GM12878 (cell line): ENCODE measurements around the gene ZNF839. TPM values are rescaled to one million over a fixed set of nuclear protein-coding genes. Genes with fewer than 3 reads are reported as not detected.
A peak's percentile ranks its signal among the peaks of the same experiment; 100 is the strongest.

Source experiments
- ATAC-seq: fragments of 200-7000 bp; cut with Tn5 transposase; 3 replicates; pipeline ENCODE4 v1.9.1; 2020; ENCODE audit warnings: mild to moderate bottlenecking, moderate library complexity
- BruUV-seq: library from RNA; stranded (reverse); fragments of 400-500 nt; replicated peaks from 2 replicates; lab custom pipeline; 2021; lab: Mats Ljungman, UMichigan
- CTCF ChIA-PET: fragments of 300-600 bp; sonication (Branson Sonifier 250); formaldehyde crosslinking; extraction: SDS; loops from one replicate; lab custom pipeline; 2021; ENCODE audit warnings: inconsistent platforms; lab: Yijun Ruan, JAX
- POLR2A ChIA-PET: fragments of 350-600 bp; formaldehyde crosslinking; extraction: SDS; loops from one replicate; lab custom pipeline; 2021; ENCODE audit warnings: inconsistent platforms; lab: Charles Lee
- RAD21 ChIA-PET: fragments of 300-600 bp; sonication (Branson Sonifier 250); formaldehyde crosslinking; loops from one replicate; lab custom pipeline; 2023; ENCODE audit warnings: antibody characterized with exemption; ENCODE audit not compliant: unreplicated experiment; lab: Charles Lee
- SMC1A ChIA-PET: fragments of 300-600 bp; sonication (Branson Sonifier 250); formaldehyde crosslinking; loops from one replicate; lab custom pipeline; 2023; ENCODE audit not compliant: unreplicated experiment, uncharacterized antibody; lab: Charles Lee
- DNase-seq: peaks from one replicate; pipeline ENCODE4 v3.0.0-alpha.2; 2011; ENCODE audit warnings: low read depth, low spot score
- FAIRE-seq: peaks from 3 replicates; lab custom pipeline; 2011; peaks lifted over from hg19 to GRCh38; lab: Jason Lieb, UNC
- H2AFZ ChIP-seq: 2 replicates; pipeline ENCODE4 v1.6.0; 2011; ENCODE audit warnings: low read depth, low read length, control low read depth; ENCODE audit not compliant: control insufficient read depth
- H3K27ac ChIP-seq: 2 replicates; pipeline ENCODE4 v1.5.1; 2011; ENCODE audit warnings: control low read depth; ENCODE audit not compliant: control insufficient read depth, insufficient read depth
- H3K27me3 ChIP-seq, 2 experiments: replicated peaks in 1 of 2; 2 replicates each; pipeline versions ENCODE4 v1.6.0 to v1.6.1; 2011; ENCODE audit warnings: low read length in 1 of 2; ENCODE audit not compliant: control insufficient read depth in 2 of 2, insufficient read depth in 2 of 2
- H3K36me3 ChIP-seq, 2 experiments: 2 replicates each; pipeline ENCODE4 v1.5.1; 2011; ENCODE audit warnings: low read length in 1 of 2; ENCODE audit not compliant: control insufficient read depth in 2 of 2, insufficient read depth in 2 of 2
- H3K4me1 ChIP-seq: 2 replicates; pipeline ENCODE4 v1.6.1; 2011; ENCODE audit warnings: mild to moderate bottlenecking, low read length, moderate library complexity, mixed read lengths; ENCODE audit not compliant: control insufficient read depth, insufficient read depth
- H3K4me2 ChIP-seq: 2 replicates; pipeline ENCODE4 v1.6.0; 2011; ENCODE audit warnings: control low read depth; ENCODE audit not compliant: control insufficient read depth, insufficient read depth
- H3K4me3 ChIP-seq: fragments of 200-600 bp; sonication (generic); 2 replicates; pipeline ENCODE4 v1.5.1; 2016
- H3K79me2 ChIP-seq: 2 replicates; pipeline ENCODE4 v1.6.0; 2011; ENCODE audit warnings: low read length; ENCODE audit not compliant: control insufficient read depth, insufficient read depth
- H3K9ac ChIP-seq: 2 replicates; pipeline ENCODE4 v1.8.0; 2011; ENCODE audit warnings: low read length, control low read depth, mixed read lengths; ENCODE audit not compliant: control insufficient read depth, insufficient read depth
- H3K9me3 ChIP-seq: replicated peaks from 3 replicates; pipeline ENCODE4 v1.5.1; 2011; ENCODE audit warnings: mild to moderate bottlenecking, low read length; ENCODE audit not compliant: control insufficient read depth, insufficient read depth
- H4K20me1 ChIP-seq: 2 replicates; pipeline ENCODE4 v1.6.0; 2011; ENCODE audit not compliant: control insufficient read depth, insufficient read depth
- BCL3 ChIP-seq: IDR thresholded peaks from 2 replicates; pipeline ENCODE4 v1.6.1; 2011; ENCODE audit warnings: borderline replicate concordance, low read depth, mild to moderate bottlenecking, moderate library complexity, low read length; ENCODE audit not compliant: insufficient read depth, poor library complexity, severe bottlenecking
- CBX3 ChIP-seq: fragments of 200-600 bp; sonication (generic); IDR thresholded peaks from 2 replicates; pipeline ENCODE4 v1.6.1; 2016; ENCODE audit warnings: low read depth, borderline replicate concordance
- ETV6 ChIP-seq, 2 experiments: fragments of 450-650 bp in 1 of 2; IDR thresholded peaks in 1 of 2; conservative IDR thresholded peaks in 1 of 2; 2 replicates each; pipeline ENCODE4 v1.6.1; 2014; ENCODE audit warnings: antibody characterized with exemption in 1 of 2, borderline replicate concordance in 1 of 2, low read depth in 1 of 2, mild to moderate bottlenecking in 1 of 2, moderate library complexity in 1 of 2
- GATAD2B ChIP-seq: fragments of 450-650 bp; conservative IDR thresholded peaks from 2 replicates; pipeline ENCODE4 v1.6.1; 2017; ENCODE audit warnings: low read depth, mild to moderate bottlenecking, moderate library complexity
- IKZF1 ChIP-seq: fragments of 450-650 bp; conservative IDR thresholded peaks from 2 replicates; pipeline ENCODE4 v1.6.1; 2017; ENCODE audit warnings: antibody characterized with exemption, mild to moderate bottlenecking
- NFXL1 ChIP-seq: fragments of 450-650 bp; IDR thresholded peaks from 2 replicates; pipeline ENCODE4 v1.6.1; 2017; ENCODE audit warnings: antibody characterized with exemption, mild to moderate bottlenecking, borderline replicate concordance
- NFYA ChIP-seq: IDR thresholded peaks from 2 replicates; pipeline ENCODE4 v1.6.1; 2011; ENCODE audit warnings: low read depth, mild to moderate bottlenecking, low read length, improper control_type of control experiment, borderline replicate concordance
- PKNOX1 ChIP-seq: fragments of 450-650 bp; IDR thresholded peaks from 2 replicates; pipeline ENCODE4 v1.6.1; 2016; ENCODE audit warnings: mild to moderate bottlenecking
- RAD51 ChIP-seq: fragments of 450-650 bp; IDR thresholded peaks from 2 replicates; pipeline ENCODE4 v1.6.1; 2016; ENCODE audit warnings: moderate library complexity, mild to moderate bottlenecking, inconsistent platforms
- RUNX3 ChIP-seq: IDR thresholded peaks from 2 replicates; pipeline ENCODE4 v1.6.1; 2012; ENCODE audit warnings: low read length, inconsistent platforms
- SMAD5 ChIP-seq: IDR thresholded peaks from 2 replicates; pipeline ENCODE4 v1.6.1; 2016; ENCODE audit warnings: antibody characterized with exemption, low read depth
- SP1 ChIP-seq: IDR thresholded peaks from one replicate; pipeline ENCODE4 v1.6.1; 2011; ENCODE audit warnings: low read depth, low read length
- WGBS: methylation state at CpG from one replicate; pipeline ENCODE4 v1.1.6; 2016; ENCODE audit warnings: low lambda C conversion rate; ENCODE audit not compliant: insufficient replicate concordance, insufficient coverage; ENCODE audit errors: missing lambda C conversion rate; 5-methylcytosine and 5-hydroxymethylcytosine counted together
- in situ Hi-C: fragments of 300-500 bp; cut with MboI; formaldehyde crosslinking; loops from 9 replicates; pipeline ENCODE4 v1.14.3; 2018; ENCODE audit warnings: mixed read lengths
- intact Hi-C: fragments of 100-400 bp; cut with micrococcal nuclease; formaldehyde crosslinking; loops from one replicate; pipeline ENCODE4 v1.14.2; 2022; ENCODE audit not compliant: unreplicated experiment
- polyA plus RNA-seq, 11 experiments: library from polyadenylated mRNA; depleted of rRNA in 4 of 11; unstranded in 6 of 11; stranded (reverse) in 5 of 11; fragments of >200 nt; fragmentation: Nextera tagmentation in 4 of 11; fragmentation: Illumina TruSeq in 1 of 11; extraction: Ambion mirVana in 4 of 11; extraction: Trizol in 1 of 11; gene quantifications; 1 replicate in 1 of 11; 2 replicates in 10 of 11; pipeline versions ENCODE4 v1.2.1 to v1.2.3, GENCODE V29; 2011 to 2016; ENCODE audit warnings: inconsistent platforms in 2 of 11, missing spikeins in 2 of 11, low read depth in 1 of 11
- total RNA-seq, 4 experiments: library from RNA; depleted of rRNA in 3 of 4; stranded (reverse); fragments of >200 nt in 3 of 4; fragmentation: Illumina TruSeq in 1 of 4; extraction: Trizol in 1 of 4; gene quantifications; 2 replicates each; pipeline versions ENCODE4 v1.2.1 to v1.2.3, GENCODE V29; 2013 to 2021
- TF ChIP-seq, protein P1 (sequence below): fragments of 450-650 bp; IDR thresholded peaks from 2 replicates; pipeline ENCODE4 v1.6.1; 2017; ENCODE audit warnings: mild to moderate bottlenecking

ZNF839 gene
- total and polyA plus RNA-seq, 10 of the 15 experiments (the other 5 are each of a cell fraction or from before 2014, with no cell fraction given): 1.4 to 14.4 (median 8.6) TPM

- intact Hi-C loops: no loop called here
- no TSS peak for BruUV-seq
These were observed 2.2 kb downstream of the ZNF839 start for GRCh38 chr14:102321456-102322422.

More at GRCh38 chr14:102321456-102322422, 2.2 kb downstream of the ZNF839 start:
- ChIA-PET SMC1A (interaction anchor here (0.8 to 1.6 kb wide), 4 partner anchors 17 to 355 kb away, joined by 3 read pairs; partner anchors contain the start of gene MOK), RAD21 (interaction anchor here (0.6 to 0.7 kb wide), 2 partner anchors 194 to 333 kb away, joined by 3 read pairs; no protein-coding TSS in a partner anchor), CTCF (interaction anchor here (0.5 to 0.8 kb wide), 4 partner anchors 14 to 350 kb away, joined by 3 to 4 read pairs (median 3); no protein-coding TSS in a partner anchor), POLR2A (no interaction called here)
- DNase-seq (no peak), ATAC-seq (no peak), FAIRE-seq (no peak)
- peaks cover 14% of the 10 kb centered on the region for H3K79me2 ChIP-seq
- H3K27me3 ChIP-seq: no peaks in the 10 kb centered on the region
- H3K9ac ChIP-seq: no peak overlapping the region
- no peak overlapping the region for H3K27ac ChIP-seq
- no peak overlapping the region for H3K4me3 ChIP-seq
- H3K9me3 ChIP-seq: no peaks in the 10 kb centered on the region
- H3K4me1 ChIP-seq: peaks cover 18% of the 10 kb centered on the region
- H3K36me3 ChIP-seq: peaks cover 0 to 3% of the 10 kb centered on the region in 2 experiments; a peak in 1 of 4 replicates
- H2AFZ ChIP-seq: no peak overlapping the region
- in situ Hi-C loops: loop anchor here (25.0 kb wide), 1 partner anchor 559 kb away; the partner anchor contains the start of gene PPP2R5C
- 98% methylated on average over 12 of the region's 12 CpGs for WGBS
- peak overlapping the region; percentile 30; the same call in 1 of the 2 replicates for H3K4me2 ChIP-seq
- no peak for TF ChIP-seq RUNX3
- TF ChIP-seq BCL3: no peak
- no peak for TF ChIP-seq RAD51
- TF ChIP-seq SP1: no peak
- TF ChIP-seq ETV6 (conservative IDR thresholded peaks at IDR 0.05 in 1 of 2, IDR thresholded peaks at IDR 0.05 in 1 of 2; ENCODE audit: borderline replicate concordance in 1 of 2, low read depth in 1 of 2): no peak
- no peak for TF ChIP-seq NFXL1
- TF ChIP-seq, protein P1, sequence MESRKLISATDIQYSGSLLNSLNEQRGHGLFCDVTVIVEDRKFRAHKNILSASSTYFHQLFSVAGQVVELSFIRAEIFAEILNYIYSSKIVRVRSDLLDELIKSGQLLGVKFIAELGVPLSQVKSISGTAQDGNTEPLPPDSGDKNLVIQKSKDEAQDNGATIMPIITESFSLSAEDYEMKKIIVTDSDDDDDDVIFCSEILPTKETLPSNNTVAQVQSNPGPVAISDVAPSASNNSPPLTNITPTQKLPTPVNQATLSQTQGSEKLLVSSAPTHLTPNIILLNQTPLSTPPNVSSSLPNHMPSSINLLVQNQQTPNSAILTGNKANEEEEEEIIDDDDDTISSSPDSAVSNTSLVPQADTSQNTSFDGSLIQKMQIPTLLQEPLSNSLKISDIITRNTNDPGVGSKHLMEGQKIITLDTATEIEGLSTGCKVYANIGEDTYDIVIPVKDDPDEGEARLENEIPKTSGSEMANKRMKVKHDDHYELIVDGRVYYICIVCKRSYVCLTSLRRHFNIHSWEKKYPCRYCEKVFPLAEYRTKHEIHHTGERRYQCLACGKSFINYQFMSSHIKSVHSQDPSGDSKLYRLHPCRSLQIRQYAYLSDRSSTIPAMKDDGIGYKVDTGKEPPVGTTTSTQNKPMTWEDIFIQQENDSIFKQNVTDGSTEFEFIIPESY: no peak
- no peak for TF ChIP-seq NFYA
- no peak for TF ChIP-seq PKNOX1
- no peak for TF ChIP-seq IKZF1
- no peak for TF ChIP-seq SMAD5
- TF ChIP-seq GATAD2B: no peak
- TF ChIP-seq CBX3: no peak
- H4K20me1 ChIP-seq: no peaks in the 10 kb centered on the region
